HG03460 (cell line): ENCODE data around the gene MOSMO.
"Not testable (repeated sequence)": the region's sequence is repeated elsewhere in the genome, so short reads cannot be mapped to it uniquely, and the experiment has no call there.

Experiments
- ATAC-seq: cut with Tn5 transposase; IDR thresholded peaks from one replicate; pipeline ENCODE4 v1.9.1; 2021; ENCODE audit not compliant: unreplicated experiment

Gene MOSMO

DNA sequence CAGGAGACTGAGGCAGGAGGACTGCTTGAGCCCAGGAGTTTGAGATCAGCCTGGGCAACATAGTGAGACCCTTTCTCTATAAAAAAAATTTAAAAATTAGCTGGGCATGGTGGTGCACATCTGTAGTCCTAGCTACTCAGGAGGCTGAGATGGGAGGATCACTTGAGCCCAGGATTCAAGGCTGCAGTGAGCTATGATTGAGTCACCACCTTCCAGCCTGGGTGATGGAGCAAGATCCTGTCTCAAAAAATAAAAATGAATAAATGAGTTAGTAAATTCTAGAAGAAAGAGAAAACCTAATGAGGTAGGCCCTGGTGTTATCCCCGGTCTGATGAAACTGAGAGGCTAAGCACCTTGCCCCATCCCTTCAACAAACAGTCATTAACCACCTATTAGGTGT is 5.9 kb upstream of the MOSMO start:
- not testable (repeated sequence) for ATAC-seq

DNA sequence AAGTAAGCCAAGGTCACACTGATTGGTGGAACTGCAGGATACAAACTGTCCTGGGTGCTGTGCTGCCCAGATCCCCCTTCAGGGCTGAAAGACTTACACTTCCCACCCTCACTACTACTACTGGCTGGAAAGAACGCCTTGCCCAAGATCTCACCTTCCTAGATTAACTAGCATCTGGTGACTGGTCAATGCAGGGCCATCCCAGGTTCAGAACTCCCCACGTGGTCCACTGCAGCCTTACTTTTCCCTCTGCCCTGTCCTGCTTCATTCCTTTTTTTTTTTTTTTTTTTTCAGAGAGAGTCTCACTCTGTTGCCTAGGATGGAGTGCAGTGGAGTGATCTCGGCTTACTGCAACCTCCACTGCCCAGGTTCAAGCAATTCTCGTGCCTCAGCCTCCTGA is 4.7 kb upstream of the MOSMO start:
- no peak for ATAC-seq

DNA sequence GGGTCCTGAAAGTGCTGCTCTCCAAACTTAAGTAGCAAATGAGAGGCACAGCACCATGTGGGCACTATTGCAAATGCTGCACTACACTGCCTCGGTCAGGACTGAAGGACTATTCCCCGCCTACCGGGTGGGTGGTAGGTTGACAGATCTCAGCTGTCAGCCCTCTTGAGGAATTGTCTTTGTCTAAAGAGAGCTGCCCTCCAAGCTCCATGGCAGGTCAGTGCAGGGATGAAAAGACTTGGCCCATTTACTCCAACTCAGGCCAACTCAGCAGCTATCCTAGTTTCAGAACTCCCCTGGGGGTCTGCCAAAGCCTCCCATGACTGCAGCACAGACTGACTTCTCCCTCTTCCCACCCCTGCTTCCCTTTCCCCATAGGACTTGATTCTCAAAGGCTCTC is 3.6 kb upstream of the MOSMO start:
- no peak for ATAC-seq

DNA sequence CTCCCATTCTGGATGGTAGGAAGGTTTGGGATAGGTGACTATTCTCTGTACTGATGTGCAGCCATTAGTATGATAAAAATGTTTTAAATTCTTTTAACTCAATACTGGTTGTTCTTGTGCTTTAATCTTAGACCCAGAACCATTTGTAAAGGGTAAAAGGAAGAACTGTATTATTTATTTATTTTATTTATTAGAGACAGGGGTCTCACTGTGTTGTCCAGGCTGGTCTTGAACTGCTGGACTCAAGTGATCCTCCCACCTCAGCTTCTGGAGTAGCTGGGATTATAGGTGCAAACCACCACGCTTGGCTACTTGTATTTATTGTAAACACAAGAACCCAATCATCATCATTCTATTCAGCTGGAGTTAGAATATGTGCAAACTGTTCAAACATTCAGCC is 2.2 kb upstream of the MOSMO start:
- ATAC-seq = no peak

DNA sequence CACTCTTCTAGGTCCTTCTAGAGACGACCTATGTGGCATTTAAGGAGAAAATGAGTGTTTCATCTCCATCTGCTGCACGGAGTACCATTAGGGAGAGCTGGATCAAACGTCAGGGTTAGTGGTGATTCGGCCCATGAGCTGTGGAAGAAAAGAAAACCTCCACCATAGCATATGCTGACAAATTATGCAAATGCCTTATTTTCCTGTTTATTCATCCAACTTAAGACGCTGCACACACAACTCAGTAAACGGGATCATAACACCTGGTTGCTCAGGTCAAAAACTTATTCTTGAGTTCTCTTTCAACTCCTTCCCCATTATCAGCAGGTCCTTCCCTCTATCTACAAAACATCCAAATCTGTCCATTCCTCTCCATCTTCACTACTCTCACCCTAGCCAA is 1.3 kb upstream of the MOSMO start:
- ATAC-seq = no peak

DNA sequence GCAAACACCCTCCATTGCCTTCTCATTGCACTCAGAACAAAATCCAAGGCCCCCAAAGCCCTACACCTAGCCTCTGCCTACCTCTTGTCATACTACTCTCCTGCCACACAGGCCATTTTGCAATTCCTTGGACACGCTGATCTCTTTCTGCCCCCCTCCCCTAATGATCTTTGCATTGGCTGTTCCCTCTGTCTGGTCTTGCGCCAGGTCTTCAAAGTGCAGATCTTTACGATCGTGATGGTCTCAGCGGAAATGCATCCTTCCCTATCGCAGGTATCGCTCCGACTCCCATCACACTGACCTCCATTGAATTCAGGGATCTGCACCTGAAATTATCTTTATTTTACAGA is 777 bp upstream of the MOSMO start:
- ATAC-seq = no peak

DNA sequence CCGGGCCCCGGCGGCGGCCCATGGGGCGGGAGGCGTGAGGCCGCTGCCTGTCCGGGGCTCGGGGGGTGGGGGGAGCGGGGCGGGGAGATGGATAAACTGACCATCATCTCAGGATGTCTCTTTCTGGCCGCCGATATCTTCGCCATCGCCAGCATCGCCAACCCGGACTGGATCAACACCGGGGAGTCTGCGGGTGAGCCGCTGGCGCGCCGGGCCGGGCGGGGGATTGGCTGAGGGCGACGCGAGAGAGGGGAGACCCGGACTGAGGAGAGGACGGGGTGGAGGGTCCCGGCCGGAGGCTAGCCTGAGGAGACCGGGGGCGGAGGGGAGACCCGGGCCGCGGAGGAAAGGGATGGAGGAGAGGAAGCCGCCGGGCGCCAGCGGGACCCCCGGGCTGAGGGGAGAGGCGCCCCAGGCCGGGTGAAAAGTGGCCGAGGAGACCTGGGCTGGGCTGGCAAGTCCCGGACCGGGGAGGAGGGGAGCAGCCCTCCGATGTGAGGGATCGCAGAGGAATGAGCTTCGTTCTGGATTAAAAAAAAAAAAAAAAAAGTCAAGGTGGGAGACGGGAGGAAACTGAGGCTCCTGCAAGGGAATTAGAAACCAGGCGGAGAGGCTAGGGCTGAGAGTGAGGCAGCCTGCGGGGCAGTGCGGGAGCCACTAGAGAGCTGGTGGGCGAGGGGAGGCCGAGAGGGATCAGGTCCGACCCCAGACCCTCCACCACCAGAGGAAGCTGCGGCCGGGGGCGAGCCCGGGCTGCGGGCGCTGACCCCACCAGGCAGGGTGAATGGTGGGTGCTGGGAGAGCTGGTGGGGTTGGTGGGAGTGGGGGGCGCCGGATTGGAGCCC is 526 bp downstream of the MOSMO start:
- ATAC-seq = no peak

DNA sequence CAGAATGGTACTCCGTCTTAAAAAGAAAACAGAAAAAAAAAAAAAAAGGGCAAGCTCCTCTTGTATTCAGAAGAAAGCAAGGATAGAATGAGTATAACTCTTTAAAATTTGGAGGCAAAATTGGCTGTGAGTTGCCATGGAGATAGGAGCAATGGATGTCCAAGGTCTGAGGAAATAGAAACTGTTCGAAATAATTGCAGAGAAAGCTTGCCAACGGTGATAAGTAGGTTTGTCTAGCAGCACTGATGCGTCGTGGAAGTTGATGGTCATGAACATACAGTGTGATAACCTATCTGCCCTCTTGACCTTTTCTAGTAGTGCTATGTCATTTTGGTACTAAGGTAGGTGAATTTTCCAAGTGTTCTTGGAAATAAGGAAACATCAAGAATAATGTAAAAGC is 3.0 kb downstream of the MOSMO start:
- no peak for ATAC-seq

DNA sequence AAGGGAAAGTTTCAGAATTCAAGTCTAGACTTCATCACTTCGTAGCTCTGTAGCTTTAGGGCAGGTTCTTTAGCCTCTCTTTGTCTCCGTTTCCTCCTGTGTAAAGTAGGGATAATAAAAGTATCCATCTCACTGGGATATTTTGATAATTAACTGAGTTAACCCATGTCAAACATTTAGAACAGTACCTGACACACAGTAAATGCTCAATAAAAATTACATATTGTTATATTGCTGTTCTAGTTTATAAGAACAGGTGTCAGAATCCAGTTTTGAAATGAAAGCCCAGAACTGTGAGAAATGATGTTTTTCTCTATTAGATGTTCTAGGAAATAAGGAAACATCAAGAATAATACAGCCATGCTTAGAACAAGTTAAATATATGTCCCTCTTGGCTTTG is 4.3 kb downstream of the MOSMO start:
- ATAC-seq = no peak

DNA sequence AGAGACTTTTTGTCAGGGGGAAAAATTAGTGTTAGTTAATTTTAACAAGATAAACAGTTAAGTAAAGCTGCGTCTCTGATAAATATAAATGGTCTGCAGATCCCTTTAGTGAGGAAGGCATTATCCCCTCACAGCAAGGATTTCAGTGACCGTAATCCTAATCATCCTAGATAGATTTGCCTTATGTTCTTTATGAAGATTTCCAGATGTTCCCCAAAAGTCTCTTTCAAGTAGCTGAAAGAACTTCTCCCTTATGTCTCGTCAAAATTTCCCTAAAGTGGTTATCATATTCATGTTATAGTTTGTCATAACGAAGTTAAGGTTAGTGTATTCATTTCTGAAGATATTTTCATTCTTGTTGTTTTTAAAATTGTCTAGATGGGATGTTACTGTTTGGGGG is 5.6 kb downstream of the MOSMO start:
- ATAC-seq = no peak

DNA sequence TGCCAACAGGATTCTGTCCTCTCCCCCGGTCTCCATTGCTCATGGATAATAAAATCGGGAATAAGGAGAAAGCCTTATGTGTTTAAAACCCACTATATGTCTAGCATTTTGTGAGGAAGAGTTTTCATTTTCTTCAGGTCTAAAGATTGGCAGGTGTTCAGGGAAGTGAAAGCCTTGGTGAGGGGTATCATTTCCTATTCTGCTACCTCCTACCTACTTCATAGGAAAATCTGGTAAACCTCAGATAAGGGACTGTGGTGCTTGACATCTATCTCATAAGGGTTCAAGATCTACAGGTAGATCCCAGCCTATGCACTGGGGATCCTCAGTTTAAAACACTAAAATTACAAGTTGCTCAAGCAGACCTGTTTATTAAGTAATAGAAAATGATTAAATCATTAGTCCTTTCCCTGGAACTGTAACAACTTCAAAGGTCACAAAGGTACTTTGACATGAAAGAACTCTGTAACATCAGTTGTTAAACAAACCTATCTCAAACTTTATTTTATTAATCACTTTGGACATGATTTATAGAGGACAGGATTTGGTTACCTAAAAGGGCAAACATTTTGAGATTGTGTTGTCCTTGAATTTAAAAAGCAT is 6.5 kb downstream of the MOSMO start:
- ATAC-seq = no peak

DNA sequence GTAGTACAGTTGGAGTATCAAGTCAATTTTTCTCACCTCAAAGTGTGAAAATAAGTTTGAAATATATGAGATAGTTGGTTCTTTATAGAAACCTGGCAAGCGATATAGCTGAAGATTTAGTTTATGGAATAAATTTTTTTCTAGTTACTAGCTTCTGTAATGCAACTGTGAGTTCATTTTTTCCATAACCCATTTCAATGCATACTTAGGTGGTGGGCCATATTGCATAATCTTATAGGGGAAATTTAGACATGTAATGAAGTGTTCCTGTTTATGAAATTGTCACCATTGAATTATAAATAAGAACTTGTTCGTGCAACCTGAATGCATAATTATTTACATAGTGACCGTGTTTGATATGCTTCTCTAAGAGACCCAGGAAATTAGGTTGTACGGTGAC is 9.0 kb downstream of the MOSMO start:
- no peak for ATAC-seq

DNA sequence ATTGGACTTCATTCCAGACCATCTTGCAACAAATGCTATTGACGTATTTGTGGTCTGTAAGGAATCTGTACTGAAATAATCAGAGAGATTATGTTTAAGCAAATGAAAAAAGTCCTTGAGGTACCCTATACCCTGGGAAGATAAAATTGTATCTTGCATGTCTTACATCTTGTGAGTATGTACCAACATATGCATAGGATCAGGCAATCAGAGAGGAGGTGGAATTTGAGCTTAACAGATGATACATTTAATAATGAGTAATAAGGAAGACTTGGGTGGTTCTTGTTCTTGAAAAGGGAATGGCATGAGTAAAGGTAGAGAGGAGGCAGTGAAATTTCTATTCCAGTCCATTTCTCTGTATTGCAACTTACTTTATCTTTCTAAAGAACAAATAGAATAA is 10.6 kb downstream of the MOSMO start:
- no peak for ATAC-seq

DNA sequence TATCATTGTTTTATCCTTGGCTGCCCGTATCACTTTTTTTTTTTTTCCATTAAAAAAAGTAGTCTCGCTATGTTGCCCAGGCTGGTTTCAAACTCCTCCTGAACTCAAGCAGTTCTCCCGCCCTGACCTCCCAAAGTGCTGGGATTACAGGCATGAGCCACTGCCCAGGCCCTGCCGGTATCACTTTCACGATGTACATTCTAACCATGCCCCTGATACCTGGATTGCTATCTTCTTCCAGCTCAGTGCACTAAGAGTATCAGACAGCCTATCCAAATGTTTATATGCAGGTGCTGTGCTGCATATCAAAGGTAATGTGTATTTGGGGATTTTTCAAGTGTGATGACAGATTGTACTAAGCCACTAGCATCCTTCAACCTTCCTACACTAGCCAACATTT is 14.2 kb downstream of the MOSMO start:
- no peak for ATAC-seq

DNA sequence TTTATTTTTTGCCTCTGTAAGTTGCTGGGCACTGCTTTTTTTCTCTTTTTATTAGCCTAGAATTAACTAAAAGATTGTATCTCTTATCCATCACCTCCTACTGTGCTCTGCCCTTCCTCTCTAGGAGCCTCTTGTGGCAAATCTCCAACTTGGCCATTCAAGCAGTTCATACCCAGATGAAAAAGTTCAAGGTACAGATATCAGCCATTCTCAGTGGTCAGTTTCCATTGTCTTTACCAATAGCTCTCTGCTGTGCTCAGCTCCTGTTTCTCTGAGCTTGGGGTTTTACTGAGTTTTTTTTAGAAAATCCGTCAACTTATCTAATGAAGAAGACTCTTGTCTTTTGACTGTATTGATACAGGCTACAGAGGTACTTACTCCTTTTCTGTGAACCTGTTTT is 15.6 kb downstream of the MOSMO start:
- ATAC-seq = no peak

DNA sequence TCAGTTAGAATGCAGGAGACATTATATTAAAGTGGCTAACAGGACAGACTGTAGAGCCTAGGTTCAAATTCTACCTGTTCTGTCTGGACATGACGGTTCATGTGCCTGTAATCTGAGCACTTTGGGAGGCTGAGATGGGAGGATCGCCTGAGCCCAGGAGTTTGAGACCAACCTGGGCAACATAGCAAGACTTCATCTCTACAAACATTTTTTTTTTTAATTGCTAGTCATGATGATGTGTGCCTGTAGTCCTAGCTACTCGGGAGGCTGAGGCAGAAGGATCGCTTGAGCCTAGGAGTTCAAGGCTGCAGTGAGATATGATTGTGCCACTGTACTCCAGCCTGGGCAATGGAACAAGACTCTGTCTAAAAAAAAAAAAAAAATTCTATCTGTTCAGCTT is 16.9 kb downstream of the MOSMO start:
- not testable (repeated sequence) for ATAC-seq

DNA sequence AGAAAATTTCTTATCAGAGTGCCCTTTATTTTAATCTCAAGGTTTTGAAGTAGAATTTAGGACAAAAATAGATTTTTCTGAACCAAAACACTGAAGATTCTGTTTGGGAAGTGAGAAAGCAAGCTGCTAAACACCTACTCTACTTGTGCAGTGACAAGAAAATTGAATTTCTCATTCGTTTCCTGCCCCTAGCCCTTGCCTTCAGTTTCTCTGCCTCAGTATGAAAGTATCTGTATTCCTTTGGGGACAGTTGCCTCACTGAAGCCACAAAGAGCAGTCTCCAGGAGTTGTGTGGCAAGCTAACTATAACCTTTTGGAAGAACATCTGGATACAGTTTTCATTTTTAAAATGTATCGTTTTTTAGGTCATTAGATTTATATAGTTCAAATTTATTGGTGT is 19.7 kb downstream of the MOSMO start:
- ATAC-seq = no peak

DNA sequence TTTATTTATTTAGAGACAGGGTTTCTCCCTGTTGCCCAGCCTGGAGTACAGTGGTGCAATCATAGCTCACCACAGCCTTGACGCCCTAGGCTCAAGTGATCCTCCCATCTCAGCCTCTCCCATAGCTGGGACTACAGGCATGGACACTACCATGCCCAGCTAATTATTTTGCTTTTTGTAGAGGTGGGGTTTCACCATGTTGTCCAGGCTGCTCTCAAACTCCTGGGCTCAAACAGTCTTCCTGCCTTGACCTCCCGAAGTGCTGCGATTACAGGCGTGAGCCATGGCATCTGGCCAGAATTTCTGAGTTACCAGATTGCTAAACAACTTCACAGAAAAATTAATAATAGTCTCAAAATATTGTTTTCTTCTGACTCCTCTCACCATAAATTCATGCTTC is 21.7 kb downstream of the MOSMO start:
- ATAC-seq = no peak

DNA sequence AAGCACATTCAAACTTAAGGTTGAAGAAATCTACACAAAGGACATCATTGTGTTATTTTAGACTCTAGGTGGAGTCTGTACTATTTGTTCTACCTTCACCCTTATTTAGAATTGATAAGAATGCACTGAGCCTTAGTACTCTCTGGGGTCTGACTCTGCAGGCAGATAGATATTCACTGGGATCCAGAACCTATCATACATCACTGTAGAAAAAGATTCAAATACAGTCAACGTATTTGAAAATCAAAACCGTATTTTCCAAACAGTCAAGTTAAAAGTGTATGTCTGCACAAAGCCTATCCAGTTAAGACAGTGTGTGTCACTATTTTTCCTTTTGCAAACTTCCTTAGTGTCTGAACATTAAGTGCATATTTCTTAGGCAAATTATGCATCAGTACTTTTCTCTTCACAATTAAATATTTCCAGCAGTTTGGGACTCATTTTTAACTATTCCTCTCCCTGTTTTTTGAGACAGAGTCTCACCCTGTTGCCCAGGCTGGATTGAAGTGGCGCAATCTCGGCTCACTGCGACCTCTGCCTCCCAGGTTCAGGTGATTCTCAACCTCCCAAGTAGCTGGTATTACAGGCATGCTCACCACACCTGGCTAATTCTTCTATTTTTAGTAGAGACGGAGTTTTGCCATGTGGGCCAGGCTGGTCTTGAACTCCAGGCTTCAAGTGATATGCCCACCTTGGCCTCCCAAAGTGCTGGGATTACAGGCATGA is 22.3 kb downstream of the MOSMO start:
- ATAC-seq = no peak

DNA sequence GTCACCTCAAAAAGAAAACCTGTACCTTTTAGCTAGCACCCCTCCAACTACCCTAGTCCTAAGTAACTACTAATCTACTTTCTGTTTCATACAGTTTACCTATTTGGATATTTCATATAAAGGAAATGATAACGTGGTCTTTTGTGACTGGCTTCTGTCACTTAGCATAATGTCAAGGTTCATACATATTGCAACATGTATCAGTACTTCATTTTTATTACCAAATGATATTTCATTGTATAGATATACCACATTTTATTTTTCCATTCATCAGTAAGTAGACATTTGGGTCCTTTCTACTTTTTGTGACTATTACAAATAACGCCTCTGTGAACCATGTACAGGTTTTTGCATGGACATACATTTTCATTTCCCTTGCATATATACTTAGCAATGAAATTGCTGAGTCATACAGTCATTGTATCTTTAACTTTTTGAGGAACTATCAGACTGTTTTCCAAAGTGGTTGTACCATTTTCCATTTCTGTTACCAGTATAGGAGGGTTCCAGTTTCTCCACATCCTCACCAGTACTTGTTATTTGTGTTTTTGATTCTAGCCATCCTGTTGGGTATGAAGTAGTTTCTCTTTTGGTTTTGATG is 23.7 kb downstream of the MOSMO start:
- no peak for ATAC-seq

DNA sequence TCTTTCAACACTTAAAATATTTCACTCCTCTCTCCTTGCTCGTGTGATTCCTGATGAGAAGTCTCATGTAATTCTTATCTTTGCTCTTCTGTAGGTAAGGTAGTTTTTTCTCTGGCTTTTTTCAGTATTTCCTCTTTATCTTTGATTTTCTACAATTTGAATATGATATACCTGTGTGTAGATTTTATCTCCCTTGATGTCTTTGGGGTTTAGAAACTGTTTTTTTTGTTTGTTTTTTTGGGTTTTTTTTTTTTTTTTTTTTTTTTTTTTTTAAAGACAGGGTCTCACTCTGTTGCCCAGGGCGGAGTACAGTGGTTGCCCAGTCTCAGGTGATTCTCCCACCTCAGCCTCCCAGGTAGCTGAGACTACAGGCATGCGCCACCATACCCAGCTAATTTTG is 26.6 kb downstream of the MOSMO start:
- no peak for ATAC-seq

DNA sequence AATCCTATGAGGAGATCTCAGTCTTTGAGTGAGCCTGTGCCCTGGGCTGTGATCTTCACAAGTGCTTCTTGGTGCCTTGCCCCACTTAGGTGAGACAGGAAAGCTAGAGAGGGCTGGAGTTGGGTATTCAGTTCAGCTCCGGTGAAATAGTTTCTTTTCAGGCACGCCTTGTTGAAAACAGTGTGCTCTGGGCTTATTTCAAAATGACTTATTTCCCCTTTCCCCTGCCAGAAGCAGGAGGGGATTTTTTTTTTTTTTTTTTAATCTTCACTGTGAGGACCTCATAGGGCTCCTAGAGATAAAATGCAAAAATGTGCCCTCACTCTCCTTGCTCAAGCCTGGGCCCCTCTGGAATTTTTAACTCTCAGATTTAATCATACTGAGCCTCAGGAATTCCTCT is 27.2 kb downstream of the MOSMO start:
- ATAC-seq = no peak
